GM18858 (cell line): ENCODE results near the gene HECA.
A peak's percentile ranks its signal among the peaks of the same experiment; 100 is the strongest.
"Not testable (repeated sequence)": the region's sequence is repeated elsewhere in the genome, so short reads cannot be mapped to it uniquely, and the experiment has no call there.

Source experiments
- ATAC-seq: cut with Tn5 transposase; IDR thresholded peaks from one replicate; pipeline ENCODE4 v1.9.1; 2021; ENCODE audit not compliant: unreplicated experiment

HECA gene

GRCh38 chr6:139134817-139135577, at the start of gene HECA:
TSS of gene HECA (plus strand) at chr6:139135080. CDS start at chr6:139135397, 317 bp downstream.
- ATAC-seq: peak; percentile 72

GRCh38 chr6:139091826-139092225, 43.1 kb upstream of the HECA start:
- no peak for ATAC-seq

GRCh38 chr6:139099984-139100383, 34.9 kb upstream of the HECA start:
- ATAC-seq: peak; percentile 94

- ATAC-seq: no peak
Measured at GRCh38 chr6:139107051-139107450, 27.8 kb upstream of the HECA start.

- no peak for ATAC-seq
Measured at GRCh38 chr6:139108378-139108777, 26.5 kb upstream of the HECA start.

GRCh38 chr6:139109558-139109957, 25.3 kb upstream of the HECA start:
- no peak for ATAC-seq

- no peak for ATAC-seq
Measured at GRCh38 chr6:139112146-139112545, 22.7 kb upstream of the HECA start.

- no peak for ATAC-seq
Measured at GRCh38 chr6:139112561-139112960, 22.3 kb upstream of the HECA start.

GRCh38 chr6:139114746-139115145, 20.1 kb upstream of the HECA start:
- ATAC-seq: no peak

- no peak for ATAC-seq
Measured at GRCh38 chr6:139115989-139116758, 18.7 kb upstream of the HECA start.

GRCh38 chr6:139117734-139118133, 17.1 kb upstream of the HECA start:
- no peak for ATAC-seq

- ATAC-seq: no peak
Measured at GRCh38 chr6:139119552-139119951, 15.3 kb upstream of the HECA start.

- ATAC-seq: not testable (repeated sequence)
Measured at GRCh38 chr6:139122823-139123222, 12.1 kb upstream of the HECA start.

- peak; percentile 100 for ATAC-seq
Measured at GRCh38 chr6:139124887-139125672, 9.8 kb upstream of the HECA start.

- ATAC-seq: no peak
Measured at GRCh38 chr6:139126255-139126654, 8.6 kb upstream of the HECA start.

GRCh38 chr6:139126931-139127330, 7.9 kb upstream of the HECA start:
- no peak for ATAC-seq

- no peak for ATAC-seq
Measured at GRCh38 chr6:139129284-139129683, 5.6 kb upstream of the HECA start.

- ATAC-seq: no peak
Measured at GRCh38 chr6:139131736-139132280, 3.1 kb upstream of the HECA start.

GRCh38 chr6:139133262-139134063, 1.4 kb upstream of the HECA start:
- ATAC-seq: no peak

GRCh38 chr6:139134064-139134395, 850 bp upstream of the HECA start:
- no peak for ATAC-seq
